ENCODE results near the gene RSKR. TPM values are rescaled to one million over a fixed set of nuclear protein-coding genes. Genes with fewer than 3 reads are reported as not detected.

The RSKR gene
- total RNA-seq, 2 donors from 2014 or later: 8.0 to 11.8 TPM

DNA sequence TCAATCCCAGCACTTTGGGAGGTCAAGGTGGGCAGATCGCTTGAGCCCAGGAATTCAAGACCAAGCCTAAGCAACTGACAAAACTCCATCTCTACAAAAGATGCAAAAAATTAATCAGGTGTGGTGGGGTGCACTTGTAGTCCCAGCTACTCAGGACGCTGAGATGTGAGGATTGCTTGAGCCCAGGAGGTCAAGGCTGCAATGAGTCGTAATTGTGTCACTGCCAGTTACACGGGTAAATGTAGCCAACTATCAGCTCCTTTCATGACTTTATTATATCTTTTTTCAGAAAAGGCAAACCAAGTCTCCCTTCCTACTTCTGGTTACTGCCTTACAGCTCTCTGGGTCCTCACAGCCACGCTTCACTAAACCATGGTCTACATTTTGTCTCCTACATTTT, 43.8 kb upstream of the RSKR start:
- no peaks in the 10 kb centered on the region for H3K9me3 ChIP-seq
- no peaks in the 10 kb centered on the region for H3K27me3 ChIP-seq (replicated peaks; ENCODE audit: insufficient read depth)
- DNase-seq (ENCODE audit: low spot score) (no peak), ATAC-seq (ENCODE audit: insufficient number of reproducible peaks, low FRiP score, low read depth) (no peak)
- TF ChIP-seq, protein P1, sequence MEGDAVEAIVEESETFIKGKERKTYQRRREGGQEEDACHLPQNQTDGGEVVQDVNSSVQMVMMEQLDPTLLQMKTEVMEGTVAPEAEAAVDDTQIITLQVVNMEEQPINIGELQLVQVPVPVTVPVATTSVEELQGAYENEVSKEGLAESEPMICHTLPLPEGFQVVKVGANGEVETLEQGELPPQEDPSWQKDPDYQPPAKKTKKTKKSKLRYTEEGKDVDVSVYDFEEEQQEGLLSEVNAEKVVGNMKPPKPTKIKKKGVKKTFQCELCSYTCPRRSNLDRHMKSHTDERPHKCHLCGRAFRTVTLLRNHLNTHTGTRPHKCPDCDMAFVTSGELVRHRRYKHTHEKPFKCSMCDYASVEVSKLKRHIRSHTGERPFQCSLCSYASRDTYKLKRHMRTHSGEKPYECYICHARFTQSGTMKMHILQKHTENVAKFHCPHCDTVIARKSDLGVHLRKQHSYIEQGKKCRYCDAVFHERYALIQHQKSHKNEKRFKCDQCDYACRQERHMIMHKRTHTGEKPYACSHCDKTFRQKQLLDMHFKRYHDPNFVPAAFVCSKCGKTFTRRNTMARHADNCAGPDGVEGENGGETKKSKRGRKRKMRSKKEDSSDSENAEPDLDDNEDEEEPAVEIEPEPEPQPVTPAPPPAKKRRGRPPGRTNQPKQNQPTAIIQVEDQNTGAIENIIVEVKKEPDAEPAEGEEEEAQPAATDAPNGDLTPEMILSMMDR (IDR thresholded peaks at IDR 0.05): no peak
- H3K27ac ChIP-seq: no peak overlapping the region
- peaks cover 24% of the 10 kb centered on the region for H3K36me3 ChIP-seq
- H3K4me1 ChIP-seq (ENCODE audit: control insufficient read depth in 1 of 2, low read depth in 2 of 2): peaks cover 11 to 15% of the 10 kb centered on the region in 2 donors
- no peak overlapping the region for H3K4me3 ChIP-seq

DNA sequence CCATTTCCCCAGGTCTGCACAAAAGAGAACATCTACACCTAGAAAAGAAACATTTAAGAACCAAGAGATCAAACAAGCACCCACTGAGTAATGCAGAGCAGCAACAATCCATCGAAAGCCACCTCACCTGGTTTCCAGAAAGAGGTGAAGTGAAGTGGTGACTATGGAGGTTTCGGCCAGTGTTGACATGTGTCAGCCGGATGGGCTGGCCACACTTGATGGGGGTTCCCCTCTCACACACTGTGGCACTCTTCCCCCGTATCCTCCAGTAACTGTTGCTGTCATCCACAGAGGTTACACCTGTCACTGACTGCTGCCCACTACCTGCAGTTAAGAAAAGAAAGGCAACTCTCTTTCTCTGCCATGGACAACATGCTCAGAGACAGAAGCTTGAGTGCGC, 41.2 kb upstream of the RSKR start:
- H3K27me3 ChIP-seq (replicated peaks; ENCODE audit: insufficient read depth): no peaks in the 10 kb centered on the region
- TF ChIP-seq, protein P1 (IDR thresholded peaks at IDR 0.05): no peak
- H3K36me3 ChIP-seq: peaks cover 32% of the 10 kb centered on the region
- DNase-seq (ENCODE audit: low spot score): no peak
- no peak for ATAC-seq (ENCODE audit: insufficient number of reproducible peaks, low FRiP score, low read depth)
- H3K4me1 ChIP-seq (ENCODE audit: control insufficient read depth in 1 of 2, low read depth in 2 of 2): peaks cover 0 to 2% of the 10 kb centered on the region in 2 donors
- no peak overlapping the region for H3K4me3 ChIP-seq
- no peak overlapping the region for H3K27ac ChIP-seq
- H3K9me3 ChIP-seq: no peaks in the 10 kb centered on the region

GRCh38 chr17:28648698-28649097, 34.7 kb upstream of the RSKR start:
- no peak for ATAC-seq (ENCODE audit: insufficient number of reproducible peaks, low FRiP score, low read depth)
- Histone ChIP-seq H3K4me1 (ENCODE audit: control insufficient read depth in 1 of 2, low read depth in 2 of 2) (peaks cover 6 to 25% of the 10 kb centered on the region in 2 donors), H3K27ac (no peak overlapping the region), H3K36me3 (peaks cover 24% of the 10 kb centered on the region), H3K4me3 (no peak overlapping the region), H3K9me3 (no peaks in the 10 kb centered on the region), H3K27me3 (replicated peaks; ENCODE audit: insufficient read depth) (no peaks in the 10 kb centered on the region)
- TF ChIP-seq, protein P1 (IDR thresholded peaks at IDR 0.05): no peak
- no peak for DNase-seq (ENCODE audit: low spot score)

DNA sequence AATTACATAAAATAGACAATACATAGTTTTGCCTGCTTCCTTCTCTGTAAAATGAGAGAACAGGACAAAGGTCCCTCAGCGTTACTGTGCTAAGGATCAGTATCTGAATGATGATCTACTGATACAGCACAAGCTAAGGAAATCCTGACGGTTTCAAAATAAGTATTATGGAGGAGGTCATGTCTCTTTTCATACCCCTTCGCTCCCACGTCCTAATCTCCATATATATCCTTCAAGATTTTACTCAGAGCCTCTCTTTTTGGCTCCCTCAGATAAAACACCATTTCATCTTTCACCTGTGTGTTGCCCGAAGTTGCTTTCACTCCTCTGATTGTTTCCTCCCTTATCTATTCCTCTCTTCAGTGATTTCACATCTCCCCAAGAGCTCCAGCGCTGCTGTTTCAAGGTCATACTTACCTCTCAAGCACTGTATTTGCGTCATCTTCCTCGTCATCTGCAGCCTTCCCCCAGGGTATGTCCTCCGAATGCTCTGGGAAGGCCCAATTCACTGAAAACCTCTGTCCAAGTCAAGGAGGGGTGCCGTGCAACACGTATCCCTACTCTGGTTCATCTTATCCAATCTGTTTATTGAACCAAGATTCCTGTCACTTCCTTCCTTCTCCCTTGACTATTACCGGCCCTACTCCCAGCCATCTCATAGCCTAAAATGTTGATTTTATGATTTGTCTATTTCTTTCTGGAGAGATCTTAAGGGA, 32.2 kb upstream of the RSKR start:
- Histone ChIP-seq H3K36me3 (peaks cover 25% of the 10 kb centered on the region), H3K27ac (peak overlapping the region; percentile 83 to 84), H3K4me1 (ENCODE audit: control insufficient read depth in 1 of 2, low read depth in 2 of 2) (peaks cover 13 to 40% of the 10 kb centered on the region in 2 donors), H3K9me3 (no peaks in the 10 kb centered on the region), H3K27me3 (replicated peaks; ENCODE audit: insufficient read depth) (no peaks in the 10 kb centered on the region), H3K4me3 (peak overlapping the region; percentile 96)
- DNase-seq (ENCODE audit: low spot score) (no peak), ATAC-seq (ENCODE audit: insufficient number of reproducible peaks, low FRiP score, low read depth) (no peak)
- TF ChIP-seq, protein P1 (IDR thresholded peaks at IDR 0.05): no peak

DNA sequence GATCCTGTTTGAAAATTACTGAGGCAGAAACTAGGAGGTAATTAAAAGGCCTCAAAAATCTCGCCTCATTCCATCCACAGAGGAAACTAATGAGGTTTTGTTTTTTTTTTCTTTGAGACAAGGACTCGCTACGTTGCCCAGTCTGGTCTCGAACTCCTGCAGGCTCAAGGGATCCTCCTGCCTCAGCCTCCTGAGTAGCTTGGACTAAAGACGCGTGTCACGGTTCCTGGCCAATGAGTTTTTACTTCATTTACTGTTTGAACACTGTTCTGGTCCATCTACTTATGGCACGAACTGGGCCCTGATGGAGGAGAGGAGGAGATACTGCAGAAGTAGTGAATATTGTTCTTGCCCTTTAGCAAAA, 31.6 kb upstream of the RSKR start:
- no peaks in the 10 kb centered on the region for H3K9me3 ChIP-seq
- ATAC-seq (ENCODE audit: insufficient number of reproducible peaks, low FRiP score, low read depth) (no peak), DNase-seq (ENCODE audit: low spot score) (no peak)
- H3K4me1 ChIP-seq (ENCODE audit: control insufficient read depth in 1 of 2, low read depth in 2 of 2): peaks cover 13 to 40% of the 10 kb centered on the region in 2 donors
- TF ChIP-seq, protein P1 (IDR thresholded peaks at IDR 0.05): no peak
- peaks cover 20% of the 10 kb centered on the region for H3K36me3 ChIP-seq
- peak overlapping the region; percentile 96 for H3K4me3 ChIP-seq
- peak overlapping the region; percentile 75 to 84 for H3K27ac ChIP-seq
- no peaks in the 10 kb centered on the region for H3K27me3 ChIP-seq (replicated peaks; ENCODE audit: insufficient read depth)

Data from thoracic aorta (tissue), 2 donors.